NCI-H226 (cell line): ENCODE results near the gene WDR1.
A peak's percentile ranks its signal among the peaks of the same experiment; 100 is the strongest.
"Not testable (repeated sequence)": the region's sequence is repeated elsewhere in the genome, so short reads cannot be mapped to it uniquely, and the experiment has no call there.

Experiments
- DNase-seq: peaks from one replicate; pipeline ENCODE4 v3.0.0-alpha.2; 2015

The WDR1 gene

DNA sequence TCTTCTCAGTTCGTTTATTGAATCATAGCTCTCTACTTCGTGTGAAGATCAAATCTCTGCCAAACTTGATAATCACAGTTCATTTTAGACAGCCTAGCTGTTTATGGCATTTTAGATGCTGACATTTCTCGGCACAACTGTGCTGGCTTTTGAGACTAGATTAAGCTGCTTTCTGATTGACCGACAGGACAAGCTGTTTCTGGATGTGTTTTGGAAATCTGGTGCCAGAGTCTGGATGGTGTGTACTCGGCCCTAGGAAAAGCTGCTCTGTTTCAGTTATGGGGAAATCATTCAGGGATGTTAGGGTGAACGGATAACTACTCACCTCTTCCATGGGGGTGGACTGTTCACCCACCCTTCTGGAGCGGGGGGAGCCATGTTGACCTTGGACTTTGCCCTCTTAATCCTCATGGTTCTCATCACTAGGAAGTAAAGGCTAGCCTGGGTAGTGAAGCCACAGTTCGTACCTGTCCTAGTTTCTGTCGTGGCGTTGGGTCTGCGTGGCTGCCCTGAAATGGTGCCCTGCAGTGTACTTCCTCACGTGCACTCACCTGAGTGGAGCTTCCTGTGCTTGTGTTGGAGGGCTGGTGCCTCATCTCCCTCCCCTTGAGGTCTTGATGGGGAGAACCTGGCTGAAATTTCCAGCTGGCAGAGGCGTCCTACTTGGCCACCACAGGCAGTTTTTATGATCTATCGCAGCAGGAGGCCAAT lies 13.7 kb upstream of the WDR1 start:
- no peak for DNase-seq

DNA sequence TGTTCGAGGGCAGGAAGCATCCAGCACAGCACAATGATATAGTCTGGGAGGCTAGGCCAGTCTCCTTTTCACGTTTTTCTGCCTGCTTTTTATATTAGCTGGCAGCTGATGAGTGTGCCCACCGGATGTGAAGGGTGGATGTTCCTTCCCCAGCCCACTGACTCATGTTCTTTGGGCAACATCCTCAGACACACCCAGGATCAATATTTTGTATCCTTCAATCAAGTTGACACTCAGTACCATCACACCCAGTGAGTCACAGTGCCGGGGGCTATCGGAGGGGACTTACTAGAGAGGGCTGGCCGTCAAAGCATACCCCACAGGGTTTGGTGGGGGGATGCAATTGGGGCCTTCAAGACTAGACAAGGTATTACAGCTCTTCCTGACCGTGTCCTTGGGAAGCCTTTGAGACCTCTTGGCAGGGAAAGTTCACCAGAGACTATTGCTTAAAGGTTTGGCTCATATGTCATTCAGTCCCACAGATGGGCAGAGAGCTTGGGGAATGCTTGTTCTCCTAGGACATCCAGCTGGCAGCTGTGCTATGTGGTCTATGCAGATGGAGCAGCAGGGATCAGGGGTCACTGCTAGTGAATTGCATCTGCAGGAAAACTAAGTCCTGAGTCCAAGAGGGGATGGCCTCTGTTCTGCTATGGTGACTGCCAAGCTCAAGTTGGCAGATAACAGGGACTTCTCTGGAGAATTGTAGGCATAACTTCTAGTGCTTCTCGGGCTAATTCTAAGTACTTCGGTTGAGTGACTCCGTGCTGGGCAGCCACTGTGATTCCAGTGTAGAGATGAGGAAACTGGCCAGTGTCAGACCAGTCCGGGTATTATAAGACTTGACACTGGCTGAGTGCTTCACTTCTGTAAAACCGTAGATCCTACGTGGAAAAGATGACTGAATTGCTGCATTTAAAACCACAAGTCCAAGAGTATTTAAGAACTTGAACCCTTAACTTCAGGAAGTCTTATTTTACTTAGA lies 12.9 kb upstream of the WDR1 start:
- no peak for DNase-seq

DNA sequence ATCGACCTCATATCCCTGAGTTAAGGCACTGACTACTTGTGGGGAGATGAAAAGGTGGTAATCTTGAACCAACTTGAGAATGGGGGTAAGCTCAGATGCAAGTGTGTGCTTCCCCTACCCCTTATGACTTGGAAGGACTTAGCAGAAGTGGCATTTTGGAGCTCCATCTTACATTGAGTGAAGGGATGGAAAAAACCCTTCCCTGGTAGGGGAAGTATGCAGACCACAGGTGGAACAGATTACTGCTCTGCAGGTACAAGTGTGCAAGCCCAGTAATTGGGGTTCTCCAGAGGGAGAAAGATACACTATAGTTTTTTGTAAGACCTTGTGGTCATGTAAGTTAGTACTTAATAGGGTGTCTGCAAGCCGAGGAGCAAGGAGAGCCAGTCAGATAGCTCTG lies 12.2 kb upstream of the WDR1 start:
- no peak for DNase-seq

- DNase-seq = not testable (repeated sequence)
Measured at GRCh38 chr4:10127531-10127930, 10.9 kb upstream of the WDR1 start.

GRCh38 chr4:10124167-10124930 lies 7.8 kb upstream of the WDR1 start:
- DNase-seq = no peak

- DNase-seq = no peak
Measured at GRCh38 chr4:10123227-10124101, 6.9 kb upstream of the WDR1 start.

- no peak for DNase-seq
Measured at GRCh38 chr4:10122236-10122932, 5.8 kb upstream of the WDR1 start.

DNA sequence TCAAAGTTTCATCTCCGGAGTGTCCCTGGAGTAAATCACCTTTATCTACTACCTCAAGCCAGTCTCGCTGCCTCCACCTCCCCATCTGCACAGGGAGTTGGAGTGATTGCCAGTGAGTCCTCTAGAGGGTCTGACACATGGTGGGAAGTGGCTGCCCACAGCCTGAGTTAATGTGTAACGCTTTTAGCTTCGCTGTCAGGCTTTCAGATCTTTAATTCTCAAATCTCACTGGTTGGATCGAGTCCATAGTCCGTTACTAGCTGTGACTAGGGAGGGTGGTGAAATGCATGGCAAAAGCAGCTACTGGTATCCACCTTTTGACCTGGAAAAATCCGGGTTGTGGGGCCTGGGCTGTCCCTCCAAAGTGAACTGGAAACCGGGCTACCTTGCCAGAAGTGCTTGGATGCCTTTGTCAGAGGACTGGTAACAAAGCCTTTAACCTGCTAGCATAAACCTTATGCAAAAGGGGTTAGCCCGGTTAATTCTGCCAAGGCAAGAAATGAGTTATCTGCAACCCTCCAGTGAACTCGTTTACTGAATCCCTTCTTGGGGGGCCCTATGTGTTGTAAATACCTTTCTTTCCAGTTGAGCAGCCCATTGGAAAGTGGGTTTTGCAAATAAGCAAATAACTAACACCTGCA lies 5.1 kb upstream of the WDR1 start:
- no peak for DNase-seq

- DNase-seq = no peak
Measured at GRCh38 chr4:10120943-10121567, 4.5 kb upstream of the WDR1 start.

GRCh38 chr4:10119773-10120172 lies 3.2 kb upstream of the WDR1 start:
- no peak for DNase-seq

DNA sequence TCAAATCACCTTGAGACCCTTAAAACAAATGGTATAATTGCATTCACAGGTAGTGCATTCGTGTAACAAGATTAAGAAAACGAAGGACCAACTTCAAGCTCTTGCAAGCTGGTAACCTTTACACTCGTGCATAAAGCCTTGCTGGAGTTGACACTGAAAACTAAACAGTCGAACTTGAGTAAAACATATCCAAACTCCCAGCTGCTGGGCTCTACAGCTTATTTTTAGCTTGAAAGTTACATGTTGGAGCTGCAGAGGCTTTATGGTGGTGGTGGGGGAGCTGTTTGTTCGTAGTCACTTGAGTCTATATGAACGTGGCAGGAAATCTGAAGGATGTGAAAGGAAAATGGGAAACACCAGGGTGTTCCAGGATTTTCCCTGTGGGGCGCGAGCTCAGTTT lies 2.7 kb upstream of the WDR1 start:
- DNase-seq = no peak

DNA sequence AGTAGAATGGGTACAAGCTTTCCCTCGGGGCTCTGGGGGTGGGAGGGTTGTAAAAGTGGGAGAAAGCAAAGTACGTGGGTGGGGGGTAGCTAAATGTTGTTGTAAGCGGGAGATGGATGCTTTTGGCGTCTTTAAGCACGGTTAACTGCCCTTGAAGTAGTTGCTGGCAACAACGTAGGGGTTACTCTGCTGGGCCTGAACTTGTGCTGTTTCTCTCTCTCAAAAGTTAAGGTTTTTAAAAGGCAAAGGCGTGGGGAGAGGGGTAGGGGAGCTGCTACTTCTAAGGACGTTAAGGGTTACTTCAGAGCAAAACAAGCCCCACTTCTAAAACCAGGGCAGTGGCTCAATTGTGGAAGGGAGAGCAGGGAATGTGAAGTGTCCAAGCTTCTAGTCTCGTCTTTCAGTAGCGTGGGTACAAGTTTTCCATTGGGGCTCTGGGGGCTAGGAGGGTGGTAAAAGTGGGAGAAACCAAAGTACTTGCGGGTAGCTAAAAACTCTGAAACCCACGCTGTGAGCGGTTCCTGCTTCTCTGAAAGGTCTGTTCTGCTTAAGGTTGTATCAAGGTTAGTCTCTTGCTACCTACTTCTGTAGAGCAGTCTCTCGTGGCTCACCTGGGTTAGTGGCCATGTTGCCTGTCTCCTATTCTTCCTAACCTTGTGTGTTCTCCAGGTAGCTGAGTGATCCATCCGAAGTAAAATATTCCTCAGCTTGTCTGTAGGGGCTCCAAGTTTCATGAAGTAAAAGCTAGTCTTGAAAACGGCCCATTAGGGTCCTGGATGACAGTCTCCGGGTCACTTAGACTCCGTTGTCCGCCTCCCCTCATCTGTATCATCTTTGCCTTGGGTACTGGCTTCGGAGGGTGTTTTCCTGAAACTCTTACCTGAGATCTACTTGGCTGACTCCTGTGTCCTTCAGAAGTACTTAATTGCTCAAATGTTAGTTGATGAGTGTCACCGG lies 1.7 kb upstream of the WDR1 start:
- no peak for DNase-seq

DNA sequence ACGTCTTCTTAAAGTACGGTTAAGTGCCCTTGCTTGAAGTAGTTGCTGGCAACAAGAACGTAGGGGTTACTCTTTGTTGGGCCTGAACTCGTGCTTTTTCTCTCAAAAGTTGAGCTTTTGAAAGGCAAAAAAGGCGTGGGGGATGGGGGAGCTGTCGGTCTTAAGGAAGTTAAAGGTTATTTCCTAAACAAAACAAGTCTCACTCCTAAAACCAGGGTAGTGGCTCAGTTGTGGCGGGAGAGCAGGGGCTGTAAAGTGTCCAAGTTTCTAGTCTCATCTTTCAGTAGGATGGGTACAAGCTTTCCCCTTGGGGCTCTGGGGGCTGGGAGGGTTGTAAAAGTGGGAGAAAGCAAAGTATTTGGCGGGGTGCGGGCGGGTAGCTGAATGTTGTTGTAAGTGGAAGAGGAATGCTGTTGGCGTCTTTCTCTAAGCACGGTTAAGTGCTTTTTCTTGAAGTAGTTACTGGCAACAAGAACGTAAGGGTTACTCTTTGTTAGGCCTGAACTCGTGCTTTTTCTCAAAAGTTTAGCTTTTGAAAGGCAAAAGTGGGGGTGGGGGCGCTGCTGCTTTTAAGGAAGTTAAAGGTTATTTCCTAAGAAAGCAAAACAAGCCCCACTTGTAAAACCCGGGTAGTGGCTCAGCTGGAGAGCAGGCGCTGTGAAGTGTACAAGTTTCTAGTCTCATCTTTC lies 904 bp upstream of the WDR1 start:
- no peak for DNase-seq

DNA sequence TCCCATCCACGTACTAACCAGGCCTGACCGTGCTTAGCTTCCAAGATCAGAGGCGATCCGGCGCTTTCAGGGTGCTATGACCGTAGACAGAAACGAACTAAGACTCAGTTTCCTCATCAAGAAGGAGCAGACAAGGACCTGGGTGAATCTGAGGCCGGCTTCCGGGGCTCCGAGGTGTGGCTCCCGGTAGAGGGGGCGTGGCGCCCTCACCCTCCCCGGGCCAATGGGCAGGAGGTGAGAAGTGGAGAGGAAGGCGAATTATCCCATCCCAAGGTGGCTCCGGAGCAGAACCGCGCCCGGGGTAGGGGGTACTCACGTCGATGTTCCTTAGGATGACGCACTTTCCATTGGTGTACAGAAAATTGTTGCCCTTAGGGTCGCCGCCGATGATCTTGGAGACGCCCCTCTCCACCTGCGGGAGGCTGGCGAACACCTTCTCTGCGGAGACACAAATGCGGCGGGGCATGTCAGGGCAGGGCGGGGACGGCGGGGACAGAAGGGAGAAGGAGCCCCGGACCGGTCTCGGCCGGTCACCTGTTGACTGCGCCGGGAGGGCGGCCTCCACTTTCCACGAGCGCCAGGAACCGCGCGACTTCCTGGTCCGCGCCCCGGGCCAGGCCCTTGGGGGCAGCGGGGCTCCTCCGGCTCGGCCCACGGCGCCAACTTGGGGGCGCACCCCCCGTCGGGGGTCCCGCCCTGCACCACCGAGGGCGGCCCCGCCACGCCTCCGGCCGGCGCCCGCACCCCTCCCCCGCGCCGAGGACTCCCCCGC lies 616 bp downstream of the WDR1 start:
- DNase-seq = peak; percentile 76

DNA sequence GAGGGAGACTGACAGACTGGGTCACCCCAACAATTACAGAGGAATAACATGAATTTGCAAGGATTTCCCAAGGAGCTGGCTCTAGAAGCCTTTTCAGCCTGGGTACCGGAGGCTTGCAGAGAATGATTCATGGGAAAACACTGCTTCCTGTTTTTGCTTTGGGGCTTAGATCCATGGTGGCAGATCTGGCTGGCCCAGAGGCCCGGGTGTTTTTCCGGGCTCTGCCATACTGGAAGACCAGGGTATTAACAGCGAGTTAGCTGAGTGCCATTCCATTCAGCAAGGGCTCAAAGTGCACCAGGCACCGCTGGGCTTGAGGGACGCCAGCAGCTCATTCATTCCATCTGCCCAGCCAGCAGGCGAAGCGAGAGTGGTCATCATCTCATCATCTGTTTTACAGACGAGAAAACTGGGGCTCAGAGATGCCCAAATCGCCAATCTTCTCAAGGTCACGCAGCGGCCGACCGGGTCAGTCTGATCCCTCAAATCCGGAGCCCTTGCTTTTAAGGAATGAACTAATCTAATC lies 1.3 kb downstream of the WDR1 start:
- DNase-seq = peak; percentile 49

DNA sequence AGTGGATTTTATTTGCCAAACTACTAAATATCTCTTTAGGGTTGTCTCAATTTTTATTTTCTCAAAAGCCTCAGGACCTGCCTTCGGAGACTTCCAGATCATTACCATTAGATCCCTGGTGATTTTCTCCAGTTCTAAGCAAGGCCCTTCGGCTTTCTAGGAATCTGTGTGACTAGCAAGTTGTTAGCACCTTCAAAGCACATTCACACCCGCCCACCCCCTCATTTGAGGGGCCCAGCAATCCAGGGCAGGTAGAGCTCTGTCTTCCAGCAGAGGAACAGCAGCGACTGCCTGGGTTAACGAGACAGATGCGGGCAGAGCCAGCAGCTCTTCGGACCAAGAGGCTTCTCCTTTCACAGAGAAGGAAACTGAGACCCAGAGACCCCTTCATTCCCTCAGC lies 2.0 kb downstream of the WDR1 start:
- DNase-seq = no peak

- no peak for DNase-seq
Measured at GRCh38 chr4:10114147-10114546, 2.5 kb downstream of the WDR1 start.
